Stimulated activated CD4-positive, alpha-beta T cell treated with anti-CD3 and anti-CD28 coated beads, TNF-alpha, amount 100 ng/mL, for 4 hours (primary cell): ENCODE data around the gene NCOR1.

Experiments
- DNase-seq, 3 experiments: peaks; one replicate each; pipeline ENCODE4 v3.0.0-alpha.2; 2020; ENCODE audit warnings: low read depth in 3 of 3

Gene NCOR1

GRCh38 chr17:16027708-16028584 is 187.4 kb downstream of the NCOR1 start:
- peak; percentile 5 to 32 (median 16) for DNase-seq

GRCh38 chr17:16026895-16027294 is 188.4 kb downstream of the NCOR1 start:
- no peak for DNase-seq

- DNase-seq: no peak
Measured at GRCh38 chr17:16025202-16025601, 190.1 kb downstream of the NCOR1 start.

- no peak for DNase-seq
Measured at GRCh38 chr17:16023881-16024280, 191.5 kb downstream of the NCOR1 start.

GRCh38 chr17:16019347-16019746 is 196.0 kb downstream of the NCOR1 start:
- no peak for DNase-seq

GRCh38 chr17:16013943-16014407 is 201.4 kb downstream of the NCOR1 start:
- no peak for DNase-seq

GRCh38 chr17:16007439-16007838 is 207.9 kb downstream of the NCOR1 start:
- no peak for DNase-seq

GRCh38 chr17:16005636-16006035 is 209.7 kb downstream of the NCOR1 start:
- no peak for DNase-seq

GRCh38 chr17:16003841-16004240 is 211.5 kb downstream of the NCOR1 start:
- no peak for DNase-seq

GRCh38 chr17:16002708-16003260 is 212.6 kb downstream of the NCOR1 start:
- no peak for DNase-seq

GRCh38 chr17:16001226-16001897 is 214.0 kb downstream of the NCOR1 start:
- no peak for DNase-seq

GRCh38 chr17:15999974-16000827 is 215.1 kb downstream of the NCOR1 start:
- no peak for DNase-seq

GRCh38 chr17:15999141-15999973 is 216.0 kb downstream of the NCOR1 start, which contains the start of the genes TTC19 and ZSWIM7:
Gene TTC19 (plus strand): TSS chr17:15999824. CDS start chr17:15999849, 25 bp downstream.
Gene ZSWIM7 (minus strand): TSS chr17:15999704. CDS start chr17:15999594, 110 bp downstream.
- DNase-seq: peak; percentile 81 to 93 (median 82)

GRCh38 chr17:15998031-15998562 is 217.2 kb downstream of the NCOR1 start:
- no peak for DNase-seq

- DNase-seq: no peak
Measured at GRCh38 chr17:15996322-15996721, 219.0 kb downstream of the NCOR1 start.

- no peak for DNase-seq
Measured at GRCh38 chr17:15981646-15982580, 233.4 kb downstream of the NCOR1 start.

GRCh38 chr17:15981208-15981607 is 234.1 kb downstream of the NCOR1 start:
- DNase-seq: no peak
